CD14-positive monocyte (primary cell): ENCODE measurements around the gene OR8B4. TPM values are rescaled to one million over a fixed set of nuclear protein-coding genes. Genes with fewer than 3 reads are reported as not detected.

Source experiments
- DNase-seq, 3 donors: peaks; one replicate each; pipeline ENCODE4 v3.0.0-alpha.2; 2011 to 2022
- H2AFZ ChIP-seq: 2 replicates; pipeline ENCODE4 v1.6.0; 2012; ENCODE audit warnings: mild to moderate bottlenecking, low read depth, low read length, inconsistent platforms; ENCODE audit not compliant: insufficient read depth, poor library complexity, severe bottlenecking
- H3K27ac ChIP-seq, 2 donors: 1 replicate in 1 of 2; 2 replicates in 1 of 2; pipeline ENCODE4 v1.5.1; 2012 to 2013; ENCODE audit warnings: low read length in 2 of 2, control low read depth in 1 of 2, inconsistent platforms in 1 of 2, low read depth in 1 of 2, mild to moderate bottlenecking in 1 of 2
- H3K27me3 ChIP-seq, 2 donors: one replicate each; pipeline versions ENCODE4 v1.6.0 to v1.6.1; 2011 to 2013; ENCODE audit warnings: low read length in 2 of 2; ENCODE audit not compliant: control insufficient read depth in 2 of 2, insufficient read depth in 2 of 2
- H3K36me3 ChIP-seq, 2 donors: replicated peaks in 1 of 2; 1 replicate in 1 of 2; 2 replicates in 1 of 2; pipeline versions ENCODE4 v1.5.1 to v1.6.1; 2012 to 2013; ENCODE audit warnings: low read length in 2 of 2, control low read depth in 1 of 2, inconsistent platforms in 1 of 2, mild to moderate bottlenecking in 1 of 2; ENCODE audit not compliant: insufficient read depth in 2 of 2, control insufficient read depth in 1 of 2
- H3K4me1 ChIP-seq, 2 donors: 1 replicate in 1 of 2; 2 replicates in 1 of 2; pipeline versions ENCODE4 v1.5.1 to v1.6.1; 2012 to 2013; ENCODE audit warnings: low read length in 2 of 2, control low read depth in 1 of 2, inconsistent platforms in 1 of 2, mild to moderate bottlenecking in 1 of 2, moderate library complexity in 1 of 2; ENCODE audit not compliant: insufficient read depth in 2 of 2, control insufficient read depth in 1 of 2
- H3K4me2 ChIP-seq: replicated peaks from 2 replicates; pipeline ENCODE3; 2012; ENCODE audit warnings: low read length, moderate library complexity, mild to moderate bottlenecking; ENCODE audit not compliant: poor library complexity, severe bottlenecking; ENCODE audit errors: extremely low read depth
- H3K4me3 ChIP-seq, 3 experiments: fragments of 200-600 bp in 1 of 3; sonication (generic) in 1 of 3; replicated peaks in 1 of 3; 1 replicate in 2 of 3; 2 replicates in 1 of 3; pipeline ENCODE4 v1.5.1; 2011 to 2013; ENCODE audit warnings: low read length in 3 of 3, mild to moderate bottlenecking in 3 of 3, control low read depth in 2 of 3, low read depth in 2 of 3, inconsistent platforms in 1 of 3, moderate library complexity in 1 of 3
- H3K79me2 ChIP-seq: 2 replicates; pipeline ENCODE4 v1.6.0; 2012; ENCODE audit warnings: mild to moderate bottlenecking, control low read depth, inconsistent platforms, low read length, moderate library complexity; ENCODE audit not compliant: insufficient read depth
- H3K9ac ChIP-seq: 2 replicates; pipeline ENCODE4 v1.6.0; 2017; ENCODE audit warnings: low read length, mild to moderate bottlenecking; ENCODE audit not compliant: insufficient read depth, poor library complexity, severe bottlenecking
- H3K9me3 ChIP-seq, 2 donors: replicated peaks in 1 of 2; 1 replicate in 1 of 2; 2 replicates in 1 of 2; pipeline versions ENCODE4 v1.5.1 to v1.6.1; 2012 to 2013; ENCODE audit warnings: low read length in 2 of 2, control low read depth in 1 of 2; ENCODE audit not compliant: control insufficient read depth in 1 of 2, insufficient read depth in 1 of 2
- H4K20me1 ChIP-seq: 2 replicates; pipeline ENCODE4 v1.6.0; 2012; ENCODE audit warnings: mild to moderate bottlenecking, low read length, control low read depth, moderate library complexity; ENCODE audit not compliant: insufficient read depth
- H3K27ac Mint-ChIP-seq, 7 donors: one replicate each; pipeline ENCODE4 v1.8.0; 2020; ENCODE audit warnings: mild to moderate bottlenecking in 7 of 7, mixed read lengths in 7 of 7, moderate library complexity in 6 of 7, inconsistent platforms in 2 of 7
- H3K27me3 Mint-ChIP-seq, 3 donors: one replicate each; pipeline ENCODE4 v1.8.0; 2021 to 2022; ENCODE audit warnings: low read depth in 3 of 3, mild to moderate bottlenecking in 3 of 3, mixed read lengths in 3 of 3, moderate library complexity in 3 of 3, inconsistent platforms in 1 of 3
- H3K36me3 Mint-ChIP-seq, 2 donors: one replicate each; pipeline ENCODE4 v1.8.0; 2020; ENCODE audit warnings: mixed read lengths in 2 of 2, inconsistent platforms in 1 of 2, mild to moderate bottlenecking in 1 of 2
- H3K4me1 Mint-ChIP-seq: one replicate; pipeline ENCODE4 v1.8.0; 2020; ENCODE audit warnings: mild to moderate bottlenecking, mixed read lengths
- H3K4me3 Mint-ChIP-seq, 2 donors: one replicate each; pipeline ENCODE4 v1.8.0; 2020; ENCODE audit warnings: mild to moderate bottlenecking in 2 of 2, mixed read lengths in 2 of 2, moderate library complexity in 1 of 2
- H3K9me3 Mint-ChIP-seq, 7 donors: one replicate each; pipeline ENCODE4 v1.8.0; 2020 to 2022; ENCODE audit warnings: mixed read lengths in 7 of 7, mild to moderate bottlenecking in 6 of 7, moderate library complexity in 6 of 7, inconsistent platforms in 2 of 7
- WGBS: methylation state at CpG from one replicate; pipeline ENCODE4 v1.1.5; 2013; ENCODE audit warnings: missing lambda C conversion rate; ENCODE audit not compliant: insufficient coverage; 5-methylcytosine and 5-hydroxymethylcytosine counted together
- intact Hi-C, 2 donors: fragments of 100-400 bp; cut with micrococcal nuclease; formaldehyde crosslinking; loops; one replicate each; pipeline versions ENCODE4 v1.15.0 to v1.15.1; 2023
- polyA plus RNA-seq, 3 donors: library from polyadenylated mRNA; depleted of rRNA in 1 of 3; unstranded in 2 of 3; stranded (reverse) in 1 of 3; fragments of 300-500 nt in 2 of 3; fragments of >200 nt in 1 of 3; fragmentation: Illumina TruSeq in 2 of 3; gene quantifications; 1 replicate in 2 of 3; 2 replicates in 1 of 3; pipeline ENCODE4 v1.2.3, GENCODE V29; 2012 to 2021
- TF ChIP-seq, protein P1 (sequence below): fragments of 200-600 bp; IDR thresholded peaks from one replicate; pipeline ENCODE4 v1.8.0; 2022; ENCODE audit warnings: antibody characterized with exemption, mild to moderate bottlenecking

Gene OR8B4
- polyA plus RNA-seq, 3 donors, result not detected

DNA sequence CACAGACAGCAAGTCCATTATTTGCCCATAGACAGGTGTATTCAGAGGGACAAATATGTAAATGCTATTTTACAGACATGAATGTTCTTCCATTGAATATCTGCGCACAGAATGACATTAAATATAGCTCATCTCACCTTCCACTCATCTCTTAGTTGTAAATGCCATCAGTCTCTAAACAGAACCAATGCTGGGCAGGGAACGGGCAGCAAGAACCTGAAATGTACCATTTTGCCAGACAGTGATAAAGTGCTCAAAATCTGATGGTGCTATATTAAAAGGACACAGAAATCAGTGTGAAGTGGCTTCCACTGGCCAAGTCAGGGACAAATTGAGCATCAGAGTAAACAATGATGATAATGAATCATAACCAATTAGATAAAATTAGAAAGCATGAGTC is 10.0 kb upstream of the OR8B4 start:
- H2AFZ ChIP-seq, result no peak overlapping the region
- no peaks in the 10 kb centered on the region for H3K4me1 Mint-ChIP-seq
- no peaks in the 10 kb centered on the region for H3K79me2 ChIP-seq
- H3K4me2 ChIP-seq, result no peak overlapping the region
- H3K36me3 Mint-ChIP-seq, result no peaks in the 10 kb centered on the region
- intact Hi-C loops, result no loop called here
- H3K9me3 Mint-ChIP-seq, result peaks cover 2 to 6% (median 2%) of the 10 kb centered on the region in 7 donors
- 90% methylated on average over 2 of the region's 2 CpGs for WGBS
- H3K36me3 ChIP-seq, result no peaks in the 10 kb centered on the region
- H3K9me3 ChIP-seq, result no peaks in the 10 kb centered on the region
- no peaks in the 10 kb centered on the region for H4K20me1 ChIP-seq
- DNase-seq, result no peak
- no peak overlapping the region for H3K4me3 Mint-ChIP-seq
- H3K27ac ChIP-seq, result no peak overlapping the region
- TF ChIP-seq, protein P1, sequence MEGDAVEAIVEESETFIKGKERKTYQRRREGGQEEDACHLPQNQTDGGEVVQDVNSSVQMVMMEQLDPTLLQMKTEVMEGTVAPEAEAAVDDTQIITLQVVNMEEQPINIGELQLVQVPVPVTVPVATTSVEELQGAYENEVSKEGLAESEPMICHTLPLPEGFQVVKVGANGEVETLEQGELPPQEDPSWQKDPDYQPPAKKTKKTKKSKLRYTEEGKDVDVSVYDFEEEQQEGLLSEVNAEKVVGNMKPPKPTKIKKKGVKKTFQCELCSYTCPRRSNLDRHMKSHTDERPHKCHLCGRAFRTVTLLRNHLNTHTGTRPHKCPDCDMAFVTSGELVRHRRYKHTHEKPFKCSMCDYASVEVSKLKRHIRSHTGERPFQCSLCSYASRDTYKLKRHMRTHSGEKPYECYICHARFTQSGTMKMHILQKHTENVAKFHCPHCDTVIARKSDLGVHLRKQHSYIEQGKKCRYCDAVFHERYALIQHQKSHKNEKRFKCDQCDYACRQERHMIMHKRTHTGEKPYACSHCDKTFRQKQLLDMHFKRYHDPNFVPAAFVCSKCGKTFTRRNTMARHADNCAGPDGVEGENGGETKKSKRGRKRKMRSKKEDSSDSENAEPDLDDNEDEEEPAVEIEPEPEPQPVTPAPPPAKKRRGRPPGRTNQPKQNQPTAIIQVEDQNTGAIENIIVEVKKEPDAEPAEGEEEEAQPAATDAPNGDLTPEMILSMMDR, result no peak
- no peaks in the 10 kb centered on the region for H3K27me3 ChIP-seq
- no peaks in the 10 kb centered on the region for H3K4me1 ChIP-seq
- peaks cover 0 to 3% (median 0%) of the 10 kb centered on the region in 3 donors for H3K27me3 Mint-ChIP-seq
- no peak overlapping the region for H3K9ac ChIP-seq
- no peak overlapping the region for H3K27ac Mint-ChIP-seq
- no peak overlapping the region for H3K4me3 ChIP-seq

DNA sequence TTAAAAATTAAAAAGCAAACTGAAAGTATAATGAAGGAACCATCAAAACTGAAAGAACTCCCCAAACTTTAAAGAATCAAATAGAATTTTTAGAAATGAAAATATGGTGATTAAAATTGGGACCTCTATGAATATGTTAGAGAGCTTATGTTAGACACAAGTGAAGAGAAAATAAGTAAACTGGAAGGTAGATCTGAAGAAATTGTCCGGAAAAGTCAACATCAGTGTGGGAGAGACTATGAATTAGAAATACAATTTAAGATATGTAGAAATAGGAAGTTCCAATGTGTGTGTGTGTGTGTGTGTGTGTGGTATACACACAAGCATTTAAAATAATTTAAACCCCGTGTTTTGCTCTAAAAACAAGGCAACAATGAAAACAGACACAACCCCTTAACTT is 4.9 kb upstream of the OR8B4 start:
- H3K27ac ChIP-seq, result no peak overlapping the region

More for the DNA sequence above, 4.9 kb upstream of the OR8B4 start:
- peaks cover 0 to 1% (median 0%) of the 10 kb centered on the region in 3 donors for H3K27me3 Mint-ChIP-seq
- no peak overlapping the region for H2AFZ ChIP-seq
- no peaks in the 10 kb centered on the region for H4K20me1 ChIP-seq
- H3K9me3 ChIP-seq, result no peaks in the 10 kb centered on the region
- H3K27ac Mint-ChIP-seq, result no peak overlapping the region
- H3K27me3 ChIP-seq, result no peaks in the 10 kb centered on the region
- no peaks in the 10 kb centered on the region for H3K36me3 ChIP-seq
- no peaks in the 10 kb centered on the region for H3K36me3 Mint-ChIP-seq
- intact Hi-C loops, result loop anchor here in 1 of 2 donors (10.0 kb wide), 1 partner anchor 155 kb away; no protein-coding TSS in a partner anchor
- no peaks in the 10 kb centered on the region for H3K79me2 ChIP-seq
- no peak for DNase-seq
- peaks cover 0 to 6% (median 2%) of the 10 kb centered on the region in 7 donors for H3K9me3 Mint-ChIP-seq
- H3K4me1 Mint-ChIP-seq, result no peaks in the 10 kb centered on the region
- H3K4me3 Mint-ChIP-seq, result no peak overlapping the region
- H3K4me2 ChIP-seq, result no peak overlapping the region
- H3K4me3 ChIP-seq, result no peak overlapping the region
- no CpG with 5 or more reads among the region's 2 CpGs for WGBS
- no peaks in the 10 kb centered on the region for H3K4me1 ChIP-seq
- no peak overlapping the region for H3K9ac ChIP-seq
- TF ChIP-seq, protein P1, result no peak
